Keratinocyte (primary cell): ENCODE measurements around the gene NCLN.
"Not testable (repeated sequence)": the region's sequence is repeated elsewhere in the genome, so short reads cannot be mapped to it uniquely, and the experiment has no call there.

Experiments used
- CTCF ChIP-seq, 3 experiments: IDR thresholded peaks in 1 of 3; conservative IDR thresholded peaks in 1 of 3; optimal IDR thresholded peaks in 1 of 3; 2 replicates in 2 of 3; 3 replicates in 1 of 3; pipeline versions ENCODE3 to v1.5.1; 2011; ENCODE audit warnings: low read length in 3 of 3, mild to moderate bottlenecking in 3 of 3, moderate library complexity in 2 of 3, control low read depth in 1 of 3, inconsistent platforms in 1 of 3; ENCODE audit not compliant: insufficient read depth in 2 of 3; ENCODE audit errors: extremely low read depth in 1 of 3
- EZH2 ChIP-seq: IDR thresholded peaks from one replicate; pipeline ENCODE4 v1.6.1; 2012; ENCODE audit warnings: inconsistent platforms, mild to moderate bottlenecking, low read length, moderate library complexity

GRCh38 chr19:3172673-3173000 lies 13.1 kb upstream of the NCLN start:
- not testable (repeated sequence) for TF ChIP-seq EZH2; CTCF (optimal IDR thresholded peaks at IDR 0.05 in 1 of 3, IDR thresholded peaks at IDR 0.05 in 1 of 3, conservative IDR thresholded peaks at IDR 0.05 in 1 of 3; ENCODE audit: extremely low read depth in 1 of 3, insufficient read depth in 2 of 3, low read length in 3 of 3)
